ENCODE results near the gene FXYD4. TPM values are rescaled to one million over a fixed set of nuclear protein-coding genes. Genes with fewer than 3 reads are reported as not detected.

The FXYD4 gene
- total RNA-seq, 1 experiment from 2014 or later: not detected

GRCh38 chr10:43354879-43355380 lies 16.5 kb upstream of the FXYD4 start (continued):
- no peak for TF ChIP-seq E2F1 (CRISPR knock-in tag; IDR thresholded peaks at IDR 0.05)
- no peak for TF ChIP-seq NR2C2 (CRISPR knock-in tag; IDR thresholded peaks at IDR 0.05)
- TF ChIP-seq FOXJ3 (CRISPR knock-in tag; IDR thresholded peaks at IDR 0.05; ENCODE audit: borderline replicate concordance): no peak
- no peak for TF ChIP-seq TEAD4 (CRISPR knock-in tag; IDR thresholded peaks at IDR 0.05)
- no peak for TF ChIP-seq TCF7 (CRISPR knock-in tag; IDR thresholded peaks at IDR 0.05; ENCODE audit: low read depth)

- ATAC-seq (peak; percentile 67), DNase-seq (ENCODE audit: low spot score) (no peak)
- peaks cover 32% of the 10 kb centered on the region for H3K4me1 Mint-ChIP-seq
- no peaks in the 10 kb centered on the region for H3K27me3 Mint-ChIP-seq (ENCODE audit: low read depth)
- no peaks in the 10 kb centered on the region for H3K9me3 Mint-ChIP-seq
- POLR2A ChIA-PET: no interaction called here
- peak overlapping the region; percentile 52; the same call in 1 of the 2 replicates for H3K27ac Mint-ChIP-seq
- no peaks in the 10 kb centered on the region for H3K36me3 Mint-ChIP-seq
- CTCF ChIA-PET: interaction anchor here (1.2 to 2.0 kb wide), 4 partner anchors 22 to 151 kb away, joined by 3 to 5 read pairs (median 4); partner anchors contain the start of gene RASGEF1A
- TF ChIP-seq CTCF (IDR thresholded peaks at IDR 0.05): no peak
- TF ChIP-seq ZNF121 (CRISPR knock-in tag; IDR thresholded peaks at IDR 0.05): peak; percentile 90
- no peak overlapping the region for H3K4me3 Mint-ChIP-seq
Measured at GRCh38 chr10:43355749-43356371, 15.6 kb upstream of the FXYD4 start.

- Mint-ChIP-seq H3K4me1 (peaks cover 22% of the 10 kb centered on the region), H3K4me3 (peak overlapping the region; percentile 90; the same call in 1 of the 2 replicates), H3K27ac (peak overlapping the region; percentile 5; the same call in 1 of the 2 replicates), H3K9me3 (no peaks in the 10 kb centered on the region), H3K27me3 (ENCODE audit: low read depth) (peaks cover 10% of the 10 kb centered on the region; the same call in 1 of the 2 replicates), H3K36me3 (no peaks in the 10 kb centered on the region)
- TF ChIP-seq MXD4 (CRISPR knock-in tag; IDR thresholded peaks at IDR 0.05; ENCODE audit: borderline replicate concordance) (no peak), MAX (CRISPR knock-in tag; IDR thresholded peaks at IDR 0.05) (no peak), HMGXB4 (CRISPR knock-in tag; IDR thresholded peaks at IDR 0.05) (no peak), PRDM15 (CRISPR knock-in tag; IDR thresholded peaks at IDR 0.05) (no peak), IRF2 (CRISPR knock-in tag; IDR thresholded peaks at IDR 0.05; ENCODE audit: borderline replicate concordance, low read depth) (no peak), EMX1 (CRISPR knock-in tag; IDR thresholded peaks at IDR 0.05) (no peak), MLX (CRISPR knock-in tag; IDR thresholded peaks at IDR 0.05) (no peak), ETV6 (CRISPR knock-in tag; IDR thresholded peaks at IDR 0.05) (no peak), ATF2 (CRISPR knock-in tag; IDR thresholded peaks at IDR 0.05; ENCODE audit: borderline replicate concordance, low read depth) (no peak), ZNF281 (CRISPR knock-in tag; IDR thresholded peaks at IDR 0.05) (no peak), ESRRA (CRISPR knock-in tag; IDR thresholded peaks at IDR 0.05; ENCODE audit: borderline replicate concordance) (no peak), FOXJ3 (CRISPR knock-in tag; IDR thresholded peaks at IDR 0.05; ENCODE audit: borderline replicate concordance) (no peak)
- ChIA-PET CTCF (interaction anchor here (1.7 kb wide), 1 partner anchor 67 kb away, joined by 4 read pairs; no protein-coding TSS in a partner anchor), POLR2A (no interaction called here)
- ATAC-seq: no peak
- DNase-seq (ENCODE audit: low spot score): no peak
Measured at GRCh38 chr10:43360086-43360485, 11.3 kb upstream of the FXYD4 start.

All from WTC11 (cell line).